H1 (cell line): Measurements from ENCODE around the gene RRM1. TPM values are rescaled to one million over a fixed set of nuclear protein-coding genes. Genes with fewer than 3 reads are reported as not detected.

Source experiments
- CTCF ChIA-PET: fragments of 300-600 bp; sonication (Branson Sonifier 250); formaldehyde crosslinking; loops from one replicate; lab custom pipeline; 2021; ENCODE audit not compliant: partially characterized antibody; lab: Charles Lee
- POLR2A ChIA-PET: fragments of 300-600 bp; sonication (Branson Sonifier 250); formaldehyde crosslinking; loops from one replicate; lab custom pipeline; 2021; ENCODE audit warnings: inconsistent platforms; ENCODE audit not compliant: partially characterized antibody; lab: Charles Lee
- DNase-seq, 2 experiments: peaks; one replicate each; pipeline versions ENCODE4 v3.0.0 to v3.0.0-alpha.2; 2010 to 2022; ENCODE audit warnings: low spot score in 2 of 2, low read depth in 1 of 2, mixed read lengths in 1 of 2
- FAIRE-seq: peaks from 2 replicates; lab custom pipeline; 2011; peaks lifted over from hg19 to GRCh38; lab: Jason Lieb, UNC
- H2AFZ ChIP-seq: 2 replicates; pipeline ENCODE4 v1.8.1; 2012; ENCODE audit warnings: low read length, inconsistent platforms
- H2AK5ac ChIP-seq: 2 replicates; pipeline ENCODE4 v1.6.1; 2013; ENCODE audit warnings: low read depth, low read length
- H2BK120ac ChIP-seq: replicated peaks from 2 replicates; pipeline ENCODE3; 2013; ENCODE audit warnings: low read depth, low read length, inconsistent platforms
- H2BK12ac ChIP-seq: 2 replicates; pipeline ENCODE4 v1.6.1; 2013; ENCODE audit warnings: low read depth, low read length
- H2BK15ac ChIP-seq: 2 replicates; pipeline ENCODE4 v1.6.1; 2013; ENCODE audit warnings: low read length
- H2BK20ac ChIP-seq: 2 replicates; pipeline ENCODE4 v1.6.1; 2013; ENCODE audit warnings: low read length
- H2BK5ac ChIP-seq: 2 replicates; pipeline ENCODE4 v1.6.1; 2013; ENCODE audit warnings: low read depth, low read length
- H3K14ac ChIP-seq: 2 replicates; pipeline ENCODE4 v1.6.1; 2013; ENCODE audit warnings: inconsistent platforms; ENCODE audit not compliant: insufficient read length
- H3K18ac ChIP-seq: 2 replicates; pipeline ENCODE4 v1.6.1; 2013; ENCODE audit warnings: low read length; ENCODE audit errors: extremely low read depth
- H3K23ac ChIP-seq: 2 replicates; pipeline ENCODE4 v1.6.1; 2013; ENCODE audit warnings: inconsistent platforms; ENCODE audit not compliant: insufficient read length
- H3K23me2 ChIP-seq: 2 replicates; pipeline ENCODE4 v1.6.1; 2013; ENCODE audit warnings: low read depth, low read length
- H3K27ac ChIP-seq: 2 replicates; pipeline ENCODE4 v1.6.1; 2011; ENCODE audit warnings: low read depth, low read length, inconsistent platforms
- H3K27me3 ChIP-seq, 4 experiments: replicated peaks in 1 of 4; 1 replicate in 1 of 4; 2 replicates in 3 of 4; pipeline versions ENCODE4 v1.6.1 to v1.8.1; 2011 to 2013; ENCODE audit warnings: low read length in 3 of 4, mild to moderate bottlenecking in 3 of 4, inconsistent platforms in 2 of 4, mixed read lengths in 2 of 4, moderate library complexity in 1 of 4; ENCODE audit not compliant: control insufficient read depth in 3 of 4, insufficient read depth in 3 of 4; ENCODE audit errors: extremely low read depth in 1 of 4
- H3K36me3 ChIP-seq, 4 experiments: 2 replicates each; pipeline versions ENCODE4 v1.6.1 to v1.8.1; 2011 to 2013; ENCODE audit warnings: mild to moderate bottlenecking in 4 of 4, low read length in 3 of 4, moderate library complexity in 2 of 4, control low read depth in 1 of 4, inconsistent platforms in 1 of 4; ENCODE audit not compliant: insufficient read depth in 4 of 4, control insufficient read depth in 2 of 4
- H3K4ac ChIP-seq: replicated peaks from 2 replicates; pipeline ENCODE3; 2013; ENCODE audit warnings: low read length, low read depth, mixed read lengths, inconsistent platforms; ENCODE audit not compliant: insufficient read length
- H3K4me1 ChIP-seq, 4 experiments: replicated peaks in 1 of 4; 1 replicate in 1 of 4; 2 replicates in 3 of 4; pipeline versions ENCODE4 v1.6.1 to v1.8.1; 2011 to 2013; ENCODE audit warnings: low read length in 3 of 4, inconsistent platforms in 2 of 4, mixed read lengths in 1 of 4; ENCODE audit not compliant: insufficient read depth in 4 of 4, control insufficient read depth in 3 of 4
- H3K4me2 ChIP-seq, 2 experiments: 2 replicates each; pipeline versions ENCODE4 v1.6.1 to v1.8.1; 2011 to 2013; ENCODE audit warnings: low read depth in 2 of 2, low read length in 2 of 2, control low read depth in 1 of 2, inconsistent platforms in 1 of 2, mild to moderate bottlenecking in 1 of 2; ENCODE audit not compliant: insufficient read depth in 1 of 2
- H3K4me3 ChIP-seq, 4 experiments: fragments of 200-600, 300-600 bp in 1 of 4; sonication (generic), shearing (Covaris generic), sonication (Bioruptor Twin) in 1 of 4; 2 replicates each; pipeline versions ENCODE4 v1.5.1 to v1.8.1; 2011 to 2016; ENCODE audit warnings: low read length in 4 of 4, low read depth in 3 of 4, control low read depth in 2 of 4, inconsistent platforms in 2 of 4, mild to moderate bottlenecking in 2 of 4, mixed read lengths in 1 of 4, moderate library complexity in 1 of 4; ENCODE audit not compliant: insufficient read depth in 2 of 4; ENCODE audit errors: extremely low read depth in 1 of 4
- H3K56ac ChIP-seq: replicated peaks from 2 replicates; pipeline ENCODE3; 2013; ENCODE audit warnings: low read depth, mild to moderate bottlenecking, mixed read lengths, low read length, inconsistent platforms; ENCODE audit not compliant: insufficient read length
- H3K79me1 ChIP-seq: 2 replicates; pipeline ENCODE4 v1.6.1; 2013; ENCODE audit warnings: low read depth, low read length, control low read depth
- H3K79me2 ChIP-seq, 2 experiments: 2 replicates each; pipeline versions ENCODE4 v1.6.1 to v1.8.1; 2012 to 2013; ENCODE audit warnings: low read length in 2 of 2, mild to moderate bottlenecking in 2 of 2, inconsistent platforms in 1 of 2; ENCODE audit not compliant: insufficient read depth in 2 of 2, control insufficient read depth in 1 of 2
- H3K9ac ChIP-seq, 4 experiments: replicated peaks in 1 of 4; 1 replicate in 1 of 4; 2 replicates in 3 of 4; pipeline versions ENCODE4 v1.6.1 to v1.8.1; 2011 to 2013; ENCODE audit warnings: low read depth in 3 of 4, low read length in 3 of 4, control low read depth in 2 of 4, mild to moderate bottlenecking in 2 of 4, moderate library complexity in 2 of 4, inconsistent platforms in 1 of 4; ENCODE audit errors: extremely low read depth in 1 of 4
- H3K9me3 ChIP-seq, 2 experiments: 2 replicates each; pipeline versions ENCODE4 v1.6.1 to v1.8.1; 2012 to 2013; ENCODE audit warnings: mild to moderate bottlenecking in 2 of 2, moderate library complexity in 2 of 2, control low read depth in 1 of 2, inconsistent platforms in 1 of 2, low read depth in 1 of 2, low read length in 1 of 2, mixed read lengths in 1 of 2; ENCODE audit not compliant: insufficient read depth in 2 of 2
- H4K20me1 ChIP-seq, 2 experiments: replicated peaks in 1 of 2; 2 replicates each; pipeline versions ENCODE3 to v1.8.1; 2011 to 2013; ENCODE audit warnings: inconsistent platforms in 2 of 2, low read length in 2 of 2, mild to moderate bottlenecking in 1 of 2; ENCODE audit not compliant: insufficient read depth in 2 of 2, control insufficient read depth in 1 of 2
- H4K5ac ChIP-seq: 2 replicates; pipeline ENCODE4 v1.6.1; 2013; ENCODE audit warnings: low read length, low read depth, mixed read lengths, inconsistent platforms; ENCODE audit not compliant: insufficient read length
- H4K8ac ChIP-seq: 2 replicates; pipeline ENCODE4 v1.8.0; 2013; ENCODE audit warnings: mild to moderate bottlenecking, moderate library complexity, low read length, inconsistent platforms; ENCODE audit not compliant: insufficient read depth; ENCODE audit errors: extremely low read depth
- H4K91ac ChIP-seq: replicated peaks from 2 replicates; pipeline ENCODE3; 2013; ENCODE audit warnings: low read length, mixed read lengths, inconsistent platforms; ENCODE audit not compliant: insufficient read length
- ASH2L ChIP-seq: fragments of 200-600, 300-600 bp; sonication (generic); IDR thresholded peaks from one replicate; pipeline ENCODE4 v1.7.1; 2017; ENCODE audit warnings: low read length
- BACH1 ChIP-seq: IDR thresholded peaks from 2 replicates; pipeline ENCODE4 v1.6.1; 2012; ENCODE audit warnings: low read length, improper control_type of control experiment
- BCL11A ChIP-seq, 2 experiments: IDR thresholded peaks; one replicate each; pipeline ENCODE4 v1.6.1; 2011; ENCODE audit warnings: low read depth in 2 of 2, low read length in 2 of 2, mild to moderate bottlenecking in 2 of 2
- BRCA1 ChIP-seq: IDR thresholded peaks from 2 replicates; pipeline ENCODE4 v1.6.1; 2012; ENCODE audit warnings: low read depth, low read length, improper control_type of control experiment
- CREB1 ChIP-seq: IDR thresholded peaks from 2 replicates; pipeline ENCODE4 v1.6.1; 2012; ENCODE audit warnings: inconsistent platforms
- E2F6 ChIP-seq: IDR thresholded peaks from 2 replicates; pipeline ENCODE4 v1.6.1; 2012; ENCODE audit warnings: inconsistent platforms
- GTF2F1 ChIP-seq: IDR thresholded peaks from 2 replicates; pipeline ENCODE4 v1.6.1; 2012; ENCODE audit warnings: low read depth, low read length, improper control_type of control experiment, borderline replicate concordance
- HDAC6 ChIP-seq: IDR thresholded peaks from one replicate; pipeline ENCODE4 v1.7.1; 2012; ENCODE audit warnings: low read depth, mild to moderate bottlenecking, inconsistent platforms, low read length, moderate library complexity
- JUND ChIP-seq: IDR thresholded peaks from 2 replicates; pipeline ENCODE4 v1.6.1; 2011; ENCODE audit warnings: mild to moderate bottlenecking, improper control_type of control experiment, low read length
- KDM1A ChIP-seq: fragments of 200-600, 300-600 bp; sonication (generic); IDR thresholded peaks from 2 replicates; pipeline ENCODE4 v1.7.1; 2016; ENCODE audit warnings: mild to moderate bottlenecking, low read length, borderline replicate concordance
- KDM4A ChIP-seq: IDR thresholded peaks from one replicate; pipeline ENCODE4 v1.7.1; 2012; ENCODE audit warnings: low read depth, mild to moderate bottlenecking, moderate library complexity, low read length, inconsistent platforms; ENCODE audit not compliant: severe bottlenecking
- KDM5A ChIP-seq: fragments of 200-600 bp; IDR thresholded peaks from 2 replicates; pipeline ENCODE4 v1.7.1; 2012; ENCODE audit warnings: mild to moderate bottlenecking, low read length, inconsistent platforms, mixed read lengths
- SIN3A ChIP-seq, 2 experiments: IDR thresholded peaks in 1 of 2; conservative IDR thresholded peaks in 1 of 2; 2 replicates each; pipeline ENCODE4 v1.6.1; 2011 to 2012; ENCODE audit warnings: low read length in 2 of 2, improper control_type of control experiment in 1 of 2, low read depth in 1 of 2, mild to moderate bottlenecking in 1 of 2
- SIRT6 ChIP-seq: IDR thresholded peaks from one replicate; pipeline ENCODE4 v1.7.1; 2012; ENCODE audit warnings: low read length, inconsistent platforms
- TAF1 ChIP-seq: IDR thresholded peaks from 2 replicates; pipeline ENCODE4 v1.6.1; 2011; ENCODE audit warnings: mild to moderate bottlenecking, low read depth, low read length
- TCF12 ChIP-seq: IDR thresholded peaks from 2 replicates; pipeline ENCODE4 v1.6.1; 2011; ENCODE audit warnings: low read depth, mild to moderate bottlenecking, low read length
- WGBS, 2 experiments: shearing (Covaris generic) in 1 of 2; methylation state at CpG; one replicate each; pipeline versions ENCODE4 v1.1.6 to v1.1.7; 2013 to 2015; ENCODE audit warnings: low lambda C conversion rate in 2 of 2, mixed read lengths in 2 of 2, inconsistent platforms in 1 of 2, low coverage in 1 of 2, missing lambda C conversion rate in 1 of 2; ENCODE audit not compliant: insufficient replicate concordance in 2 of 2, insufficient coverage in 1 of 2, insufficient read length in 1 of 2; ENCODE audit errors: extremely low coverage in 1 of 2, missing lambda C conversion rate in 1 of 2; 5-methylcytosine and 5-hydroxymethylcytosine counted together
- polyA plus RNA-seq, 7 experiments: library from polyadenylated mRNA; depleted of rRNA in 3 of 7; stranded (reverse) in 5 of 7; unstranded in 2 of 7; fragments of >200 nt in 5 of 7; fragments of 200-250 nt in 2 of 7; gene quantifications; 1 replicate in 5 of 7; 2 replicates in 1 of 7; 4 replicates in 1 of 7; pipeline versions ENCODE4 v1.2.1 to v1.2.3, GENCODE V29; 2011 to 2013; ENCODE audit warnings: missing spikeins in 2 of 7, mixed read lengths in 2 of 7
- total RNA-seq: library from RNA; stranded (reverse); fragmentation: NEBNext Ultra II Directional; extraction: Animal tissue kit (Norgen Biotek cat#: 25700); gene quantifications from 2 replicates; pipeline ENCODE4 v1.2.1, GENCODE V29; 2021

RRM1 gene
- total and polyA plus RNA-seq, 2 of the 8 experiments (the other 6 are each of a cell fraction or from before 2014, with no cell fraction given), result 63.6 to 126 TPM

- 0 out of 4 replicates have a peak, but pooled peaks cover 0 to 2% of the 10 kb centered on the region in 2 experiments for H3K9me3 ChIP-seq
- WGBS, 2 experiments, result 93% methylated on average over 3 of the region's 3 CpGs; no CpG with 5 or more reads in 1 of the 2 experiments
- CTCF ChIA-PET, result no interaction called here
- H3K23me2 ChIP-seq, result no peaks in the 10 kb centered on the region
- H3K4ac ChIP-seq, result no peak overlapping the region
- no peak overlapping the region for H2BK120ac ChIP-seq
- H2BK5ac ChIP-seq, result no peak overlapping the region
- no peak overlapping the region for H2AK5ac ChIP-seq
- H3K23ac ChIP-seq, result no peak overlapping the region
- H3K27me3 ChIP-seq, result peaks cover 0 to 3% (median 0%) of the 10 kb centered on the region in 4 experiments; a peak in 1 of 7 replicates
- no peak overlapping the region for H3K14ac ChIP-seq
- no peak for FAIRE-seq
- no peak overlapping the region for H3K56ac ChIP-seq
- no peak overlapping the region for H4K91ac ChIP-seq
- H4K20me1 ChIP-seq, result no peaks in the 10 kb centered on the region
- POLR2A ChIA-PET, result no interaction called here
- no peak overlapping the region for H3K4me2 ChIP-seq
- H2AFZ ChIP-seq, result no peak overlapping the region
- H2BK12ac ChIP-seq, result no peak overlapping the region
- TF ChIP-seq CREB1 (no peak), BRCA1 (no peak), BACH1 (no peak), TCF12 (no peak), JUND (no peak), GTF2F1 (no peak), TAF1 (no peak), SIN3A (conservative IDR thresholded peaks at IDR 0.05 in 1 of 2, IDR thresholded peaks at IDR 0.05 in 1 of 2; ENCODE audit: low read depth in 1 of 2, low read length in 2 of 2) (no peak), SIRT6 (no peak), BCL11A (IDR thresholded peaks at IDR 0.05; ENCODE audit: low read depth in 2 of 2, low read length in 2 of 2) (no peak), ASH2L (no peak), KDM5A (no peak), E2F6 (no peak), KDM4A (no peak), HDAC6 (no peak), KDM1A (no peak)
- DNase-seq, result no peak
- H4K8ac ChIP-seq, result no peak overlapping the region
- H3K18ac ChIP-seq, result no peak overlapping the region
- no peak overlapping the region for H3K27ac ChIP-seq
- H3K4me1 ChIP-seq, result no peaks in the 10 kb centered on the region
- H3K79me2 ChIP-seq, result no peaks in the 10 kb centered on the region
- H3K36me3 ChIP-seq, result no peaks in the 10 kb centered on the region
- no peak overlapping the region for H3K9ac ChIP-seq
- no peak overlapping the region for H4K5ac ChIP-seq
- no peak overlapping the region for H2BK15ac ChIP-seq
- no peak overlapping the region for H3K4me3 ChIP-seq
- no peaks in the 10 kb centered on the region for H3K79me1 ChIP-seq
- no peak overlapping the region for H2BK20ac ChIP-seq
These were observed 72.7 kb downstream of the RRM1 start for GRCh38 chr11:4167292-4167691.
